ENCODE results near the gene SIX2. TPM values are rescaled to one million over a fixed set of nuclear protein-coding genes. Genes with fewer than 3 reads are reported as not detected.
A peak's percentile ranks its signal among the peaks of the same experiment; 100 is the strongest.

Gene SIX2
- total and polyA plus RNA-seq, 2 of the 8 experiments (the other 6 are each of a cell fraction or from before 2014, with no cell fraction given): 0.47 to 1.0 TPM

- H3K14ac ChIP-seq (ENCODE audit: insufficient read length): no peak overlapping the region
- no peak overlapping the region for H3K27ac ChIP-seq (ENCODE audit: low read depth, low read length)
- no peaks in the 10 kb centered on the region for H4K20me1 ChIP-seq (replicated peaks in 1 of 2; ENCODE audit: control insufficient read depth in 1 of 2, insufficient read depth in 2 of 2, low read length in 2 of 2)
- H4K91ac ChIP-seq (replicated peaks; ENCODE audit: insufficient read length, low read length): no peak overlapping the region
- no peak overlapping the region for H3K23ac ChIP-seq (ENCODE audit: insufficient read length)
- no peak overlapping the region for H3K9ac ChIP-seq (replicated peaks in 1 of 4; ENCODE audit: extremely low read depth in 1 of 4, low read depth in 3 of 4, low read length in 3 of 4)
- no peak overlapping the region for H2BK120ac ChIP-seq (replicated peaks; ENCODE audit: low read depth, low read length)
- no peaks in the 10 kb centered on the region for H3K23me2 ChIP-seq (ENCODE audit: low read depth, low read length)
- H3K79me2 ChIP-seq (ENCODE audit: control insufficient read depth in 1 of 2, insufficient read depth in 2 of 2, low read length in 2 of 2): no peaks in the 10 kb centered on the region
- H3K79me1 ChIP-seq (ENCODE audit: low read depth, low read length): no peaks in the 10 kb centered on the region
- WGBS, 2 experiments (ENCODE audit: extremely low coverage in 1 of 2, insufficient coverage in 1 of 2, insufficient read length in 1 of 2, insufficient replicate concordance in 2 of 2, low coverage in 1 of 2, low lambda C conversion rate in 2 of 2, missing lambda C conversion rate in 1 of 2): 68% methylated on average over 6 of the region's 6 CpGs; no CpG with 5 or more reads in 1 of the 2 experiments
- H3K4ac ChIP-seq (replicated peaks; ENCODE audit: insufficient read length, low read depth, low read length): no peak overlapping the region
- H3K36me3 ChIP-seq (ENCODE audit: control insufficient read depth in 2 of 4, insufficient read depth in 4 of 4, low read length in 3 of 4): no peaks in the 10 kb centered on the region
- H2BK15ac ChIP-seq (ENCODE audit: low read length): no peak overlapping the region
- H4K8ac ChIP-seq (ENCODE audit: extremely low read depth, insufficient read depth, low read length): 0 out of 2 replicates have a peak overlapping the region, but pooled peaks have one; percentile 35
- H2BK20ac ChIP-seq (ENCODE audit: low read length): no peak overlapping the region
- H2BK5ac ChIP-seq (ENCODE audit: low read depth, low read length): no peak overlapping the region
- H2BK12ac ChIP-seq (ENCODE audit: low read depth, low read length): no peak overlapping the region
- FAIRE-seq: no peak
- no peak overlapping the region for H3K4me2 ChIP-seq (ENCODE audit: insufficient read depth in 1 of 2, low read depth in 2 of 2, low read length in 2 of 2)
- H3K56ac ChIP-seq (replicated peaks; ENCODE audit: insufficient read length, low read depth, low read length): no peak overlapping the region
- H3K27me3 ChIP-seq (replicated peaks in 1 of 4; ENCODE audit: control insufficient read depth in 3 of 4, extremely low read depth in 1 of 4, insufficient read depth in 3 of 4, low read length in 3 of 4): no peaks in the 10 kb centered on the region
- H3K4me1 ChIP-seq (replicated peaks in 1 of 4; ENCODE audit: control insufficient read depth in 3 of 4, insufficient read depth in 4 of 4, low read length in 3 of 4): no peaks in the 10 kb centered on the region
- H3K4me3 ChIP-seq (ENCODE audit: extremely low read depth in 1 of 4, insufficient read depth in 2 of 4, low read depth in 3 of 4, low read length in 4 of 4): no peak overlapping the region
- H3K9me3 ChIP-seq (ENCODE audit: insufficient read depth in 2 of 2, low read depth in 1 of 2, low read length in 1 of 2): no peaks in the 10 kb centered on the region
- H2AK5ac ChIP-seq (ENCODE audit: low read depth, low read length): no peak overlapping the region
- no peak for DNase-seq (ENCODE audit: low read depth in 1 of 2, low spot score in 2 of 2)
- peak overlapping the region; percentile 77; the same call in 1 of the 2 replicates for H2AFZ ChIP-seq (ENCODE audit: low read length)
- ChIA-PET CTCF (ENCODE audit: partially characterized antibody) (no interaction called here), POLR2A (ENCODE audit: partially characterized antibody) (no interaction called here)
- no peak overlapping the region for H4K5ac ChIP-seq (ENCODE audit: insufficient read length, low read depth, low read length)
- no peak overlapping the region for H3K18ac ChIP-seq (ENCODE audit: extremely low read depth, low read length)
- TF ChIP-seq TCF12 (IDR thresholded peaks at IDR 0.05; ENCODE audit: low read depth, low read length) (no peak), NRF1 (IDR thresholded peaks at IDR 0.05; ENCODE audit: low read depth, low read length) (no peak), ASH2L (IDR thresholded peaks at IDR 0.05; ENCODE audit: low read length) (no peak), NANOG (IDR thresholded peaks at IDR 0.05; ENCODE audit: insufficient read depth, low read depth, low read length, poor library complexity, severe bottlenecking) (no peak), BACH1 (IDR thresholded peaks at IDR 0.05; ENCODE audit: low read length) (no peak), POU5F1 (IDR thresholded peaks at IDR 0.05; ENCODE audit: low read depth, low read length) (no peak), MAX (IDR thresholded peaks at IDR 0.05) (no peak), POLR2AphosphoS5 (IDR thresholded peaks at IDR 0.05; ENCODE audit: low read depth, low read length) (no peak), ZNF274 (IDR thresholded peaks at IDR 0.05; ENCODE audit: borderline replicate concordance, extremely low read depth, low read length) (no peak), E2F6 (IDR thresholded peaks at IDR 0.05) (no peak), JUND (IDR thresholded peaks at IDR 0.05; ENCODE audit: low read length) (no peak), POLR2A (IDR thresholded peaks at IDR 0.05; ENCODE audit: control extremely low read depth in 1 of 2, low read depth in 2 of 2, low read length in 2 of 2) (no peak)
Observed at GRCh38 chr2:45043174-45043573, 33.9 kb upstream of the SIX2 start.
